Peyer's patch (tissue), 4 donors: ENCODE measurements around the gene GPR21.

Experiments used
- CTCF ChIP-seq, 6 experiments: fragments of 450-650 bp in 4 of 6; fragments of 200-600 bp in 2 of 6; sonication (generic) in 1 of 6; IDR thresholded peaks; one replicate each; pipeline ENCODE4 v1.5.1; 2017 to 2019; ENCODE audit warnings: antibody characterized with exemption in 6 of 6, mild to moderate bottlenecking in 3 of 6, moderate library complexity in 1 of 6
- POLR2A ChIP-seq, 2 donors: fragments of 450-650 bp; IDR thresholded peaks; one replicate each; pipeline ENCODE4 v1.5.1; 2017; ENCODE audit warnings: antibody characterized with exemption in 2 of 2, mild to moderate bottlenecking in 2 of 2, moderate library complexity in 2 of 2

GRCh38 chr9:123041489-123041888, 8.0 kb downstream of the GPR21 start:
- no peak for TF ChIP-seq CTCF (IDR thresholded peaks at IDR 0.05)
- no peak for TF ChIP-seq POLR2A (IDR thresholded peaks at IDR 0.05)
